OCI-LY3 (cell line): Measurements from ENCODE around the gene NEU2.

Experiments
- EZH2phosphoT487 ChIP-seq: fragments of 200-600 bp; shearing (Covaris generic); IDR thresholded peaks from 2 replicates; pipeline ENCODE4 v1.6.1; 2018; ENCODE audit warnings: antibody characterized with exemption, mixed run types, low read depth
- TF ChIP-seq, protein P1 (sequence below): fragments of 200-600, 300-600 bp; sonication (generic); IDR thresholded peaks from 2 replicates; pipeline ENCODE4 v1.5.1; 2014; ENCODE audit warnings: antibody characterized with exemption, low read length, low read depth

DNA sequence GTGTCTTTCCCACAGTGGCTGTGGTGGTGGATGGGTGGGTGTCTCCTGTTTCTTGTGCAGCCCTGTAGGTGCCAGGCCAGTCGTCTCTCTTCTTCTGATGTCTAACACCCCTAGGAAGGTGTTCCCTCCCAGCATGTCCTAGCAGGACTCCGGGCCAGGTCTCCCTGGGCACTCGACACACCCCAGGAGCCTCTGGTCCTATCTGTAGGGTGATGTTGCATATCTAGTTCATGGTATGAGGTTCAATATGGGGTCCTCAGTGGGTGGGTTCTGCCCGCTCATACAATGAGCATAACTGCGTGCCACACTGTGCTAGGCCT is 33.8 kb upstream of the NEU2 start:
- TF ChIP-seq, protein P1, sequence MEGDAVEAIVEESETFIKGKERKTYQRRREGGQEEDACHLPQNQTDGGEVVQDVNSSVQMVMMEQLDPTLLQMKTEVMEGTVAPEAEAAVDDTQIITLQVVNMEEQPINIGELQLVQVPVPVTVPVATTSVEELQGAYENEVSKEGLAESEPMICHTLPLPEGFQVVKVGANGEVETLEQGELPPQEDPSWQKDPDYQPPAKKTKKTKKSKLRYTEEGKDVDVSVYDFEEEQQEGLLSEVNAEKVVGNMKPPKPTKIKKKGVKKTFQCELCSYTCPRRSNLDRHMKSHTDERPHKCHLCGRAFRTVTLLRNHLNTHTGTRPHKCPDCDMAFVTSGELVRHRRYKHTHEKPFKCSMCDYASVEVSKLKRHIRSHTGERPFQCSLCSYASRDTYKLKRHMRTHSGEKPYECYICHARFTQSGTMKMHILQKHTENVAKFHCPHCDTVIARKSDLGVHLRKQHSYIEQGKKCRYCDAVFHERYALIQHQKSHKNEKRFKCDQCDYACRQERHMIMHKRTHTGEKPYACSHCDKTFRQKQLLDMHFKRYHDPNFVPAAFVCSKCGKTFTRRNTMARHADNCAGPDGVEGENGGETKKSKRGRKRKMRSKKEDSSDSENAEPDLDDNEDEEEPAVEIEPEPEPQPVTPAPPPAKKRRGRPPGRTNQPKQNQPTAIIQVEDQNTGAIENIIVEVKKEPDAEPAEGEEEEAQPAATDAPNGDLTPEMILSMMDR, result no peak
- TF ChIP-seq EZH2phosphoT487, result no peak
